Right lobe of liver (tissue), 6 donors: ENCODE data around the gene CHPF. TPM values are rescaled to one million over a fixed set of nuclear protein-coding genes. Genes with fewer than 3 reads are reported as not detected.

Experiments
- ATAC-seq, 4 donors: fragments of 200-7000 bp; cut with Tn5 transposase; one replicate each; pipeline ENCODE4 v1.9.1; 2020; ENCODE audit warnings: mild to moderate bottlenecking in 4 of 4, moderate library complexity in 4 of 4
- DNase-seq, 3 donors: peaks; one replicate each; pipeline ENCODE4 v3.0.0-alpha.2; 2020
- H3K27ac ChIP-seq, 3 donors: fragments of 200-600 bp; one replicate each; pipeline ENCODE4 v1.8.0; 2022
- H3K27me3 ChIP-seq, 2 donors: fragments of 200-600 bp; one replicate each; pipeline ENCODE4 v1.8.0; 2022
- H3K36me3 ChIP-seq, 4 donors: fragments of 200-600 bp; sonication (generic) in 1 of 4; one replicate each; pipeline versions ENCODE4 v1.5.1 to v1.8.0; 2017 to 2022; ENCODE audit warnings: control low read depth in 1 of 4
- H3K4me1 ChIP-seq, 4 donors: fragments of 200-600 bp; sonication (generic) in 1 of 4; one replicate each; pipeline versions ENCODE4 v1.5.1 to v1.8.0; 2017 to 2022; ENCODE audit warnings: control low read depth in 1 of 4
- H3K4me3 ChIP-seq, 3 donors: fragments of 200-600 bp; one replicate each; pipeline ENCODE4 v1.8.0; 2022
- H3K9me3 ChIP-seq, 4 donors: fragments of 200-600 bp; sonication (generic) in 1 of 4; one replicate each; pipeline versions ENCODE4 v1.5.1 to v1.8.0; 2017 to 2022; ENCODE audit warnings: control low read depth in 1 of 4
- POLR2A ChIP-seq: fragments of 450-650 bp; IDR thresholded peaks from one replicate; pipeline ENCODE4 v1.6.1; 2017; ENCODE audit warnings: antibody characterized with exemption, mild to moderate bottlenecking
- WGBS: methylation state at CpG from one replicate; pipeline ENCODE4 v1.1.6; 2018; ENCODE audit warnings: low coverage, low lambda C conversion rate; ENCODE audit not compliant: insufficient coverage; ENCODE audit errors: missing lambda C conversion rate; 5-methylcytosine and 5-hydroxymethylcytosine counted together
- intact Hi-C, 2 donors: fragments of 100-400 bp; cut with DNase I; formaldehyde crosslinking; loops; one replicate each; pipeline versions ENCODE4 v1.11.2 to v1.14.1; 2022
- total RNA-seq, 6 experiments: library from RNA; depleted of rRNA in 2 of 6; stranded (reverse); fragments of >200 nt in 2 of 6; fragmentation: NEBNext Ultra II Directional in 3 of 6; extraction: Animal tissue kit (Norgen Biotek cat#: 25700) in 3 of 6; gene quantifications; one replicate each; pipeline versions ENCODE4 v1.1.0 to v1.2.4, GENCODE V29; 2016 to 2023
- TF ChIP-seq, protein P1 (sequence below), 4 donors: fragments of 200-600 bp in 3 of 4; fragments of 450-650 bp in 1 of 4; IDR thresholded peaks; one replicate each; pipeline versions ENCODE4 v1.5.1 to v1.8.0; 2016 to 2022; ENCODE audit warnings: antibody characterized with exemption in 4 of 4, mild to moderate bottlenecking in 2 of 4
- donor health status: DM: no; HTN: yes; CAD: no.
- donor health status: DM: no; HTN: no; CAD: no.
- donor health status: DM: no; HTN: no; CAD: no.
- donor health status: DM: no; HTN: yes; CAD: no.
- donor health status: DM: no; HTN: yes; CAD: no.

Gene CHPF
- total RNA-seq, 6 experiments from 2014 or later = 33.2 to 183 (median 39.6) TPM

DNA sequence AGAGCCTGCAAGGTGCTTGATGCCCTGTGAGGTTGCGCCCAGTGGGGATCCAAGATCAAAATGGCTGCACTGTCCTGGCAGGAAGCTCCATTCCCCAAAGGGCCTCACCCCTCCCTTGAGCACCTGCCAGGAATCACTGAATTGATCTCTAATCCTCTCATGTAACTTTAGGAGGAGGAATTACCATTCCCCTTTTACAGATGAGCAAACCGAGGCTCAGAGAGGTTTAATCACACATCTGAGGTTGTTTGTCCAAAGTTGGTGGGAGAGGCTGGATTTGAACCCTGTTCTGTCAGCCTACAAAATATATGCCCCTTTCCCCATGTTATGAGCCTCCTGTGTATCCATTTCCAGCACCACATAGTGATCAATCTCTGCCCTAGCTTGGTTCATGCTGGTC lies 18.8 kb downstream of the CHPF start:
- Histone ChIP-seq H3K27me3 (peaks cover 0 to 23% of the 10 kb centered on the region in 2 donors), H3K27ac (no peak overlapping the region), H3K36me3 (no peaks in the 10 kb centered on the region), H3K4me1 (no peaks in the 10 kb centered on the region), H3K4me3 (no peak overlapping the region), H3K9me3 (no peaks in the 10 kb centered on the region)
- intact Hi-C loops = loop anchor here in 1 of 2 donors (10.0 kb wide), 1 partner anchor 120 kb away; no protein-coding TSS in a partner anchor
- no peak for TF ChIP-seq POLR2A
- TF ChIP-seq, protein P1, sequence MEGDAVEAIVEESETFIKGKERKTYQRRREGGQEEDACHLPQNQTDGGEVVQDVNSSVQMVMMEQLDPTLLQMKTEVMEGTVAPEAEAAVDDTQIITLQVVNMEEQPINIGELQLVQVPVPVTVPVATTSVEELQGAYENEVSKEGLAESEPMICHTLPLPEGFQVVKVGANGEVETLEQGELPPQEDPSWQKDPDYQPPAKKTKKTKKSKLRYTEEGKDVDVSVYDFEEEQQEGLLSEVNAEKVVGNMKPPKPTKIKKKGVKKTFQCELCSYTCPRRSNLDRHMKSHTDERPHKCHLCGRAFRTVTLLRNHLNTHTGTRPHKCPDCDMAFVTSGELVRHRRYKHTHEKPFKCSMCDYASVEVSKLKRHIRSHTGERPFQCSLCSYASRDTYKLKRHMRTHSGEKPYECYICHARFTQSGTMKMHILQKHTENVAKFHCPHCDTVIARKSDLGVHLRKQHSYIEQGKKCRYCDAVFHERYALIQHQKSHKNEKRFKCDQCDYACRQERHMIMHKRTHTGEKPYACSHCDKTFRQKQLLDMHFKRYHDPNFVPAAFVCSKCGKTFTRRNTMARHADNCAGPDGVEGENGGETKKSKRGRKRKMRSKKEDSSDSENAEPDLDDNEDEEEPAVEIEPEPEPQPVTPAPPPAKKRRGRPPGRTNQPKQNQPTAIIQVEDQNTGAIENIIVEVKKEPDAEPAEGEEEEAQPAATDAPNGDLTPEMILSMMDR (IDR thresholded peaks at IDR 0.05) = no peak
- ATAC-seq (no peak), DNase-seq (no peak)
- no CpG with 5 or more reads among the region's 2 CpGs for WGBS

DNA sequence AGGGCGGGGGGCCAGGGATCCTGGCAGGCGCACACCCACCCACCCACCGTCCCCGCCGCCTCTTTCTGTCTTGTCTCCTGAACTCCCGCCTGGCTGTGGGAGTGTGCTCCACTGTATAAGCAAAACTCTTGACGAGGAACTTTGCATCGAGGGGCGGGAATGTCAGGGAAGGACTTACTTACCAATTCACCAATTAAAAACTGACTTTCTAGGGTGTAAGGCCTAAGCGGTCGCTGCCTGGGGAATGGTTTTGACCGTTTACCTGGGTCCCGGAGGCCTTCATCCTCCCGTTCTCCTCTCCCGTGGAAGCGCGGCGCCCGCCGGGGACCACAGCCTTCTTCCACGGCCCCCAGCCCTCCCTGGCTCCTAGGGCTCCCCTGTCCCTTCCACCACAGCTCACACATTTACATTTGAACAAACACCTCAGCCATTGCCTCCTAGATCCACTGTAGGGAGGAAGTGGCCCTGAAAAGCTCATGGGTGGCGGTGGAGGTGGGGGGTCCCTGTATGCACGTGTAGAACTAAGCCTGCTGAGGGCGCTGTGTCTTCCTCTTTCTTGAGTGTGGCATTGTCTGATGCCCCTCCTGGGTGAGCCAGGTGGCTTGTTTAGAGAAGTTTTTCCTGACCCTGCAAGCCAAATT lies 20.5 kb downstream of the CHPF start:
- ATAC-seq (no peak), DNase-seq (no peak)
- Histone ChIP-seq H3K4me1 (no peaks in the 10 kb centered on the region), H3K36me3 (no peaks in the 10 kb centered on the region), H3K9me3 (no peaks in the 10 kb centered on the region), H3K4me3 (no peak overlapping the region), H3K27ac (no peak overlapping the region), H3K27me3 (peaks cover 0 to 23% of the 10 kb centered on the region in 2 donors)
- WGBS = 15% methylated on average over 17 of the region's 24 CpGs
- TF ChIP-seq POLR2A = no peak
- TF ChIP-seq, protein P1 (IDR thresholded peaks at IDR 0.05) = no peak
- intact Hi-C loops = loop anchor here in 1 of 2 donors (10.0 kb wide), 1 partner anchor 118 kb away; no protein-coding TSS in a partner anchor

DNA sequence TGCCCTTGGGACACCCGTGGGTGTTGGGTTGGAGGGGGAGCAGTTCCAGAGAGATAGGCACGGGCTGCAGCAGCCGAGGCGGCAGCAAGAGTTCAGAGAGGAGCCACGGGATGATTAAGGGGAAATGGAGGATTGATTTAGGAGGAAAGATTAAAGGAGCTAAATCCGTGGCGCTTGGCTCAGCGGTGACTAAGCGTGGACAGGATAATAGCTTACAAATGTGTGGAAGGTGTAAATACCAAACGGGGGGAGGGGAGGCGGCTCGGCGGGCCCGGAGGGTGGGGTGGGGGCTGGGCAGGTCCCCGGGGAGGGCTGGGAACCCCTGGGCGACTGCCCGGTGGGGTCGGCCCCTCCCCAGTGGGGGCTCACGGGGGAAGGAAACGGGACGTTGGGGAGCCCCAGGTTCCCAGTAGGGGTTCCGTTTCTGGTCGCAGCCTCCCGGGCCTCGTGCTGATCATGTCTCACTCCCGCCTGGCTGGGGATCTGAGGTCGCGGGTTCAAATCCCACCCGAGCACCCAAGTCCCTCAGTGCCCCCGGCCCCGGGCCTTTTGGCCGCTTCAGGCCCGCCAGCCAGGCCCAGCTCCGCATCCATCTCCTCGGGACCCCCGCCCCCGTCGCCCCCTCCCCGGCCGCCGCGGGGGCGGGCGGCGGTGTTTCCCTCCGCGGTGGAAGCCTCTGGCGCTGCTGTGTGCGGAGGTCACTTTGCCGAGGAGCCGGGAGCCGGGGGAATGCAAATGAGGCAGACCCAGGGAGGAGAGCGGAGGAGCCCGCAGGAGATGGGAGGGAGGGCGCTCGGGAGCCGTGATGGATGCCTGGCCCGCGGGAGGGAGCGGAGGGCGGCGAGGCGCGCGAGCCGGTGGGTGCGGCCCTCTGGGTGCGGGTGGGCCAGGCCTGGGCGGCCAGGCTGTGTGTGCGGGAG lies 21.2 kb downstream of the CHPF start:
- no peaks in the 10 kb centered on the region for H3K36me3 ChIP-seq
- TF ChIP-seq POLR2A = no peak
- TF ChIP-seq, protein P1 (IDR thresholded peaks at IDR 0.05) = no peak
- under 1% methylated on average over 21 of the region's 70 CpGs for WGBS
- H3K9me3 ChIP-seq = no peaks in the 10 kb centered on the region
- intact Hi-C loops = loop anchor here in 1 of 2 donors (10.0 kb wide), 1 partner anchor 118 kb away; no protein-coding TSS in a partner anchor
- no peaks in the 10 kb centered on the region for H3K4me1 ChIP-seq
- DNase-seq = no peak
- peaks cover 0 to 23% of the 10 kb centered on the region in 2 donors for H3K27me3 ChIP-seq
- H3K4me3 ChIP-seq = no peak overlapping the region
- H3K27ac ChIP-seq = no peak overlapping the region
- ATAC-seq = peak in 1 of 4 donors; percentile 43

DNA sequence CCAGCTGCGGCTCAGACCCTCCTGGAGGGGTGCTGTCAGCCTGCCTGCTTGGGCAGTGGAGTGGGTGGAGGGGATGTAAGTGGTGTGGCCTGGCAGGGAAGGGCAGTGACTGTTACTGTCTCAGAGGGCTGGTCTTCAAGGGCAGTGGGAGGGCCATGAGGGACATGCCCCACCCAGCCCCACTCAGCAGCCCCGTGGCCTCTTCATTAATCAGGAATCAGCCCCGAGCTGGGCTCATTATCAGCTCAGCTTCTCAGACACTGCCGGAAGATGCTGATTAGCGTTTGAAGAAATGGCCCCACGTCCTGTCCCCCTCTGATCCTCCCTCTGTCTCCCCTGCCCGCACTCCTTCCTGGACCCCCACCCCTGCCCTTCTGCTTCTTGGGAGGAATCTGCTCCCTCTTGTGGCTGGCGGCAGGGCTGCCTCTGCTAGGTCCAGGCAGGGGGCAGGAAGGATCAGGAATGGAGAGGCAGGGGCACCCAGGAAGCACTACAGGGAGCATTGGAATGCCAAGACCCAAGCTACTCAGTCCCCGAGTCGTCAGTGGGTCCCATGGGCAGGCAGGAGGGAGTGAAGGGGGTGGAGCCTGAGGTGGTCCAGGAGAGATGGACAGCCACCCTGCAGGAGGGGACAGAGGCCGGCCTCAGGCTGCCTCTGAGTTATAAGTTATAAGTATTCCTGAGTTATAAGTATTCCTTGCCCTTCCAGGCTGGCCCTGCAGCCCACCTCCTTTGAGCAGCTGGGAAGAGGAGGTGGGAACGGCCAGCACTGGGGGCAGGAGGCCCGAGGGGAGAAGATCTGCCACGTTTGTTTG lies 22.3 kb downstream of the CHPF start:
- DNase-seq = no peak
- TF ChIP-seq POLR2A = no peak
- TF ChIP-seq, protein P1 (IDR thresholded peaks at IDR 0.05) = peak in 3 of 4 donors; percentile 17 to 35 (median 26)
- Histone ChIP-seq H3K27ac (no peak overlapping the region), H3K27me3 (peaks cover 0 to 23% of the 10 kb centered on the region in 2 donors), H3K4me1 (no peaks in the 10 kb centered on the region), H3K9me3 (no peaks in the 10 kb centered on the region), H3K36me3 (no peaks in the 10 kb centered on the region), H3K4me3 (no peak overlapping the region)
- intact Hi-C loops = loop anchor here in 1 of 2 donors (10.0 kb wide), 1 partner anchor 116 kb away; no protein-coding TSS in a partner anchor
- WGBS = 6% methylated on average over 10 of the region's 14 CpGs
- peak; percentile 6 to 55 (median 40) for ATAC-seq
